A172 (cell line): Measurements from ENCODE around the gene SNX5. TPM values are rescaled to one million over a fixed set of nuclear protein-coding genes. Genes with fewer than 3 reads are reported as not detected.

Source experiments
- DNase-seq: peaks from one replicate; pipeline ENCODE4 v3.0.0-alpha.2; 2015; ENCODE audit warnings: low spot score
- total RNA-seq: library from RNA; depleted of rRNA; stranded (reverse); fragments of >200 nt; shearing (Covaris generic); gene quantifications from 2 replicates; pipeline ENCODE4 v1.2.3, GENCODE V29; 2014; rRNA removed

Gene SNX5
- total RNA-seq = 110 and 134 TPM in 2 replicates

- peak; percentile 99 for DNase-seq
Observed at GRCh38 chr20:17968366-17969277, at the start of gene SNX5, which contains the start of gene MGME1. SNX5 (minus strand) TSS chr20:17968794; CDS start chr20:17968425, 369 bp downstream. MGME1 (plus strand) TSS chr20:17969018; CDS start chr20:17969860, 842 bp downstream.

- DNase-seq = no peak
Observed at GRCh38 chr20:18018100-18018499, 49.5 kb upstream of the SNX5 start.

GRCh38 chr20:18016772-18017171 is 48.2 kb upstream of the SNX5 start:
- no peak for DNase-seq

- DNase-seq = no peak
Observed at GRCh38 chr20:18014411-18014810, 45.8 kb upstream of the SNX5 start.

- DNase-seq = no peak
Observed at GRCh38 chr20:18012901-18013300, 44.3 kb upstream of the SNX5 start.

GRCh38 chr20:18011951-18012645 is 43.5 kb upstream of the SNX5 start:
- no peak for DNase-seq

- no peak for DNase-seq
Observed at GRCh38 chr20:18011482-18011881, 42.9 kb upstream of the SNX5 start.

- no peak for DNase-seq
Observed at GRCh38 chr20:18009116-18009515, 40.5 kb upstream of the SNX5 start.

GRCh38 chr20:18007534-18008292 is 39.1 kb upstream of the SNX5 start:
- no peak for DNase-seq

- DNase-seq = no peak
Observed at GRCh38 chr20:18006684-18007083, 38.1 kb upstream of the SNX5 start.

GRCh38 chr20:18005990-18006364 is 37.4 kb upstream of the SNX5 start:
- no peak for DNase-seq

- DNase-seq = no peak
Observed at GRCh38 chr20:18005170-18005989, 36.8 kb upstream of the SNX5 start.

- DNase-seq = no peak
Observed at GRCh38 chr20:18004384-18005031, 35.9 kb upstream of the SNX5 start.

- no peak for DNase-seq
Observed at GRCh38 chr20:18003897-18004296, 35.3 kb upstream of the SNX5 start.

GRCh38 chr20:18001131-18001921 is 32.7 kb upstream of the SNX5 start:
- peak; percentile 46 for DNase-seq

- no peak for DNase-seq
Observed at GRCh38 chr20:17999566-17999965, 31.0 kb upstream of the SNX5 start.

- DNase-seq = no peak
Observed at GRCh38 chr20:17998446-17998845, 29.9 kb upstream of the SNX5 start.

- peak; percentile 65 for DNase-seq
Observed at GRCh38 chr20:17995967-17996819, 27.6 kb upstream of the SNX5 start.

- no peak for DNase-seq
Observed at GRCh38 chr20:17993546-17993945, 25.0 kb upstream of the SNX5 start.
